K562 (cell line): Measurements from ENCODE around the gene PLK4. TPM values are rescaled to one million over a fixed set of nuclear protein-coding genes. Genes with fewer than 3 reads are reported as not detected.

ENCODE experiments used
- KDM4B ChIP-seq, 2 experiments: fragments of 450-650 bp in 1 of 2; sonication (generic) in 1 of 2; IDR thresholded peaks; 2 replicates each; pipeline ENCODE4 v1.6.1; 2016 to 2017; ENCODE audit warnings: borderline replicate concordance in 2 of 2, antibody characterized with exemption in 1 of 2, low read depth in 1 of 2, mild to moderate bottlenecking in 1 of 2
- KLF10 ChIP-seq: fragments of 250-450 bp; sonication (Bioruptor Pico); IDR thresholded peaks from 2 replicates; pipeline ENCODE4 v1.6.1; 2021; ENCODE audit warnings: matching md5 sums
- NR1H2 ChIP-seq: sonication (generic); formaldehyde crosslinking; IDR thresholded peaks from 2 replicates; pipeline ENCODE4 v1.4.0; 2020; ENCODE audit warnings: mild to moderate bottlenecking, missing genetic modification reagents
- NUFIP1 ChIP-seq: fragments of 450-650 bp; IDR thresholded peaks from 2 replicates; pipeline ENCODE4 v1.6.1; 2018; ENCODE audit not compliant: partially characterized antibody
- RBM25 ChIP-seq: fragments of 200-400 bp; formaldehyde crosslinking; IDR thresholded peaks from 2 replicates; pipeline ENCODE4 v1.6.1; 2018; ENCODE audit warnings: low read length, low read depth, moderate library complexity; ENCODE audit not compliant: severe bottlenecking
- STAT5B ChIP-seq: fragments of 250-450 bp; sonication (Bioruptor Pico); IDR thresholded peaks from 2 replicates; pipeline ENCODE4 v1.8.0; 2021; ENCODE audit warnings: mild to moderate bottlenecking, inconsistent platforms
- ZKSCAN3 ChIP-seq: fragments of 250-450 bp; sonication (Bioruptor Pico); IDR thresholded peaks from 2 replicates; pipeline ENCODE4 v1.4.0; 2020
- ZNF143 ChIP-seq: sonication (generic); formaldehyde crosslinking; IDR thresholded peaks from 2 replicates; pipeline ENCODE4 v1.9.0; 2022; ENCODE audit warnings: mild to moderate bottlenecking, missing genetic modification reagents
- ZNF77 ChIP-seq: fragments of 250-450 bp; sonication (Bioruptor Pico); IDR thresholded peaks from 2 replicates; pipeline ENCODE4 v1.5.0; 2020
- polyA plus RNA-seq, 8 experiments: library from polyadenylated mRNA; depleted of rRNA in 4 of 8; stranded (reverse) in 5 of 8; unstranded in 3 of 8; fragments of >200 nt; fragmentation: Nextera tagmentation in 2 of 8; fragmentation: Illumina TruSeq in 1 of 8; extraction: Ambion mirVana in 2 of 8; extraction: Trizol in 1 of 8; gene quantifications; 2 replicates each; pipeline versions ENCODE4 v1.2.1 to v1.2.3, GENCODE V29; 2011 to 2014; ENCODE audit warnings: inconsistent platforms in 1 of 8, missing spikeins in 1 of 8
- total RNA-seq, 7 experiments: library from RNA; depleted of rRNA in 6 of 7; stranded (reverse); fragments of >200 nt in 6 of 7; fragmentation: Illumina TruSeq in 2 of 7; extraction: Trizol in 2 of 7; gene quantifications; 2 replicates each; pipeline versions ENCODE4 v1.2.1 to v1.2.3, GENCODE V29; 2011 to 2021; ENCODE audit warnings: low replicate concordance in 1 of 7
- TF ChIP-seq, protein P1 (sequence below), 2 experiments: fragments of 450-650 bp in 1 of 2; sonication (generic) in 1 of 2; formaldehyde crosslinking in 1 of 2; IDR thresholded peaks; 2 replicates each; pipeline versions ENCODE4 v1.7.1 to v1.9.0; 2016 to 2022; ENCODE audit warnings: inconsistent platforms in 1 of 2, mild to moderate bottlenecking in 1 of 2, missing genetic modification reagents in 1 of 2
- TF ChIP-seq, protein P2 (sequence below): fragments of 250-450 bp; sonication (Bioruptor Pico); IDR thresholded peaks from 2 replicates; pipeline ENCODE4 v1.4.0; 2020; ENCODE audit warnings: mild to moderate bottlenecking, moderate library complexity

PLK4 gene
- total and polyA plus RNA-seq, 9 of the 15 experiments (the other 6 are each of a cell fraction or from before 2014, with no cell fraction given), result 16.2 to 95.3 (median 54.3) TPM

DNA sequence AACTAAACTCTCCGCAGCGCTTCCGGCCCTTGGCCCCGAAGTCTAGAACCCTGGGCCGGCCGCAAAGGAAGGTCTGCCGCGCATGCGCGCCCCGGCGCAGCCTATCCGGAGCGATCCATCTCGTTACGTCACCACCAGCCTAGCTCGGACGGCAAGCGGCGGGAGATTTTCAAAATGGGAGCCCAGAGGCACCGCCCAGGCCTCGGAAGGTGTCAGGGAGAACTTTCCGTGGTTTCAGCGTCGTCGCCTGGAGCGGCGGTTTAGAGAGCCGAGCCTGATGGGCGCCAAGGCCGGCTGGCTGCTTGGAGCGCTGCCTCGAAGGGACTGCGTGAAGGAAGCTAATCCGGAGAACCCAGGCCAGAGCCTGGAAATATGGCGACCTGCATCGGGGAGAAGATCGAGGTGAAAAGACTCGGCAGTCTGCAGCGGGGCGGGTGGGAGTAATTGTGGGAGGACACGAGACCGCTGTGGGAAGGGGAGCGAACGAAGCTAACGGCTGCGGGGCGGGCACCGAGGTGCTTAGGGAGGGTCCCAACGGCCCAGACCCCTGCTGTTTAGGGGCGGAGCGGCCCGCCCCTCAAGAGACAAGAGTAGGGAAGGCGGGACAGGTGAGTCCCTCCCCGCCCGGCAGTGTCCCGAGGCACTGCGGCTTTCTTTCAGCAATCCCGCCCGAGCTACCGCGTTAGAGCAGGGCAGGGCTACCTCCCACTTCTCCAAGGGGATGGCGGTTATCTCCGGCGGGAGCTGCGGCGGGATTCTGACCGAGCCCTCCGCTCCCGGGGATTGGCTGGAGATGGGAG, at the start of gene PLK4 (continued):
- TF ChIP-seq, protein P1, sequence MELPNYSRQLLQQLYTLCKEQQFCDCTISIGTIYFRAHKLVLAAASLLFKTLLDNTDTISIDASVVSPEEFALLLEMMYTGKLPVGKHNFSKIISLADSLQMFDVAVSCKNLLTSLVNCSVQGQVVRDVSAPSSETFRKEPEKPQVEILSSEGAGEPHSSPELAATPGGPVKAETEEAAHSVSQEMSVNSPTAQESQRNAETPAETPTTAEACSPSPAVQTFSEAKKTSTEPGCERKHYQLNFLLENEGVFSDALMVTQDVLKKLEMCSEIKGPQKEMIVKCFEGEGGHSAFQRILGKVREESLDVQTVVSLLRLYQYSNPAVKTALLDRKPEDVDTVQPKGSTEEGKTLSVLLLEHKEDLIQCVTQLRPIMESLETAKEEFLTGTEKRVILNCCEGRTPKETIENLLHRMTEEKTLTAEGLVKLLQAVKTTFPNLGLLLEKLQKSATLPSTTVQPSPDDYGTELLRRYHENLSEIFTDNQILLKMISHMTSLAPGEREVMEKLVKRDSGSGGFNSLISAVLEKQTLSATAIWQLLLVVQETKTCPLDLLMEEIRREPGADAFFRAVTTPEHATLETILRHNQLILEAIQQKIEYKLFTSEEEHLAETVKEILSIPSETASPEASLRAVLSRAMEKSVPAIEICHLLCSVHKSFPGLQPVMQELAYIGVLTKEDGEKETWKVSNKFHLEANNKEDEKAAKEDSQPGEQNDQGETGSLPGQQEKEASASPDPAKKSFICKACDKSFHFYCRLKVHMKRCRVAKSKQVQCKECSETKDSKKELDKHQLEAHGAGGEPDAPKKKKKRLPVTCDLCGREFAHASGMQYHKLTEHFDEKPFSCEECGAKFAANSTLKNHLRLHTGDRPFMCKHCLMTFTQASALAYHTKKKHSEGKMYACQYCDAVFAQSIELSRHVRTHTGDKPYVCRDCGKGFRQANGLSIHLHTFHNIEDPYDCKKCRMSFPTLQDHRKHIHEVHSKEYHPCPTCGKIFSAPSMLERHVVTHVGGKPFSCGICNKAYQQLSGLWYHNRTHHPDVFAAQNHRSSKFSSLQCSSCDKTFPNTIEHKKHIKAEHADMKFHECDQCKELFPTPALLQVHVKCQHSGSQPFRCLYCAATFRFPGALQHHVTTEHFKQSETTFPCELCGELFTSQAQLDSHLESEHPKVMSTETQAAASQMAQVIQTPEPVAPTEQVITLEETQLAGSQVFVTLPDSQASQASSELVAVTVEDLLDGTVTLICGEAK (IDR thresholded peaks at IDR 0.05), result no peak; the same call in 1 of the 2 replicates
- TF ChIP-seq, protein P1 (CRISPR knock-in tag; IDR thresholded peaks at IDR 0.05), result no peak
- TF ChIP-seq NR1H2 (CRISPR knock-in tag), result no peak
- no peak for TF ChIP-seq RBM25
- TF ChIP-seq, protein P2, sequence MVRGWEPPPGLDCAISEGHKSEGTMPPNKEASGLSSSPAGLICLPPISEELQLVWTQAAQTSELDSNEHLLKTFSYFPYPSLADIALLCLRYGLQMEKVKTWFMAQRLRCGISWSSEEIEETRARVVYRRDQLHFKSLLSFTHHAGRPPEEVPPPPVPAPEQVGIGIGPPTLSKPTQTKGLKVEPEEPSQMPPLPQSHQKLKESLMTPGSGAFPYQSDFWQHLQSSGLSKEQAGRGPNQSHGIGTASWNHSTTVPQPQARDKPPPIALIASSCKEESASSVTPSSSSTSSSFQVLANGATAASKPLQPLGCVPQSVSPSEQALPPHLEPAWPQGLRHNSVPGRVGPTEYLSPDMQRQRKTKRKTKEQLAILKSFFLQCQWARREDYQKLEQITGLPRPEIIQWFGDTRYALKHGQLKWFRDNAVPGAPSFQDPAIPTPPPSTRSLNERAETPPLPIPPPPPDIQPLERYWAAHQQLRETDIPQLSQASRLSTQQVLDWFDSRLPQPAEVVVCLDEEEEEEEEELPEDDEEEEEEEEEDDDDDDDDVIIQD (CRISPR knock-in tag), result no peak
- TF ChIP-seq KLF10, result no peak
- TF ChIP-seq KDM4B (IDR thresholded peaks at IDR 0.05; ENCODE audit: borderline replicate concordance in 2 of 2, low read depth in 1 of 2), result peak in 1 of 2 experiments; percentile 74; a peak in 1 of 4 replicates
- no peak for TF ChIP-seq ZNF77
- TF ChIP-seq NUFIP1, result no peak
- TF ChIP-seq STAT5B (CRISPR knock-in tag), result no peak
- no peak for TF ChIP-seq ZNF143 (CRISPR knock-in tag)
- TF ChIP-seq ZKSCAN3, result no peak
